GM19099 (cell line): ENCODE measurements around the gene BAG5.

ENCODE experiments used
- POLR2A ChIP-seq: IDR thresholded peaks from 3 replicates; pipeline ENCODE4 v1.6.1; 2011; ENCODE audit warnings: low read depth; ENCODE audit not compliant: insufficient read length; ENCODE audit errors: extremely low read depth

BAG5 gene

GRCh38 chr14:103552011-103552845, 10.2 kb downstream of the BAG5 start:
- TF ChIP-seq POLR2A = no peak

- no peak for TF ChIP-seq POLR2A
These were observed 11.1 kb downstream of the BAG5 start for GRCh38 chr14:103551338-103551762.

DNA sequence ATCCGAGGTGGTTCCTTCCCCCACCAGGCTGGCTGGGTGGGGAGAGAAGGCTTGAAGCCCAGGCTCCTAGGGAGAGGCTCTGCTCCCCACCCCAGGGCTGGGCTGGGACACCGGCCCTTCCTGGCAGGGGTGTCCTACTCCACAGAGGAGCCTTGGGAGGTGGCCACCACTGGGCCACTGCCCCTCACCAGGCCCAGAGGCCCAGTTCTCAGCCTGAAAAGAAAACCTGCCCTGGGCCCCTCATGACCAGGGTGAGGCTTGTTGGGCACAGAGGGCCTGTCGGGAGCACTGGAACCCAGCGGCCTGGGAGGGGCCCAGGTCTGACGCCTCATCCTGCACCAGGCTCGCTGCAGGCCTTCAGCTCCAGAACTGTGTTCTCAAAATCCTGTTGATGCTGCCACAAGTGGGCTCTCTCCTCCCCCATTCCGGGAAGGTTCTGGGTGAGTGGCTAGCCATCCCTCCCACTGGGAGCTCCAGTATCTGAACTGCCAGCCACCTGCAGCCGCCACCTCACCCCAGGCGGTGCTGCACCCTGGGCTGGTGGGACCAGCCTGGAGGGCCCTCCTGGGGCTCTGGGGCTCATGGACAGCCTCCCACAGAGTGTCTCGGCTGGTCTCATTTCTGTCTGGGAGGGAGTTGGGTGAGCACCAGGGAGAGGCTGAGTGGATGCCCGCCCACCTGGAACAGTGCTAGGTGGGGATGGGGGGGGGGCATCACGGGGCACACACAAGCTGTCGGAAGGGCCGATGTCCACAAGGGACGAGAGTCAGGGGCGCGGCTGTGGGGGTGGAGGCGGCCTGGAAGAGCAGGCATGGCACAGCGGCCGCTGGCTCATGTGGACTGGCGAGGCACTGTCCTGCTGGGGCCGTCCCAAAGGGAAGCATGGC, 11.8 kb downstream of the BAG5 start:
- no peak for TF ChIP-seq POLR2A

GRCh38 chr14:103549361-103550311, 12.8 kb downstream of the BAG5 start:
- TF ChIP-seq POLR2A = no peak

- no peak for TF ChIP-seq POLR2A
These were observed 13.8 kb downstream of the BAG5 start for GRCh38 chr14:103548463-103549351.

- TF ChIP-seq POLR2A = no peak
These were observed 14.5 kb downstream of the BAG5 start for GRCh38 chr14:103547941-103548462.

- no peak for TF ChIP-seq POLR2A
These were observed 15.0 kb downstream of the BAG5 start for GRCh38 chr14:103547455-103547940.

DNA sequence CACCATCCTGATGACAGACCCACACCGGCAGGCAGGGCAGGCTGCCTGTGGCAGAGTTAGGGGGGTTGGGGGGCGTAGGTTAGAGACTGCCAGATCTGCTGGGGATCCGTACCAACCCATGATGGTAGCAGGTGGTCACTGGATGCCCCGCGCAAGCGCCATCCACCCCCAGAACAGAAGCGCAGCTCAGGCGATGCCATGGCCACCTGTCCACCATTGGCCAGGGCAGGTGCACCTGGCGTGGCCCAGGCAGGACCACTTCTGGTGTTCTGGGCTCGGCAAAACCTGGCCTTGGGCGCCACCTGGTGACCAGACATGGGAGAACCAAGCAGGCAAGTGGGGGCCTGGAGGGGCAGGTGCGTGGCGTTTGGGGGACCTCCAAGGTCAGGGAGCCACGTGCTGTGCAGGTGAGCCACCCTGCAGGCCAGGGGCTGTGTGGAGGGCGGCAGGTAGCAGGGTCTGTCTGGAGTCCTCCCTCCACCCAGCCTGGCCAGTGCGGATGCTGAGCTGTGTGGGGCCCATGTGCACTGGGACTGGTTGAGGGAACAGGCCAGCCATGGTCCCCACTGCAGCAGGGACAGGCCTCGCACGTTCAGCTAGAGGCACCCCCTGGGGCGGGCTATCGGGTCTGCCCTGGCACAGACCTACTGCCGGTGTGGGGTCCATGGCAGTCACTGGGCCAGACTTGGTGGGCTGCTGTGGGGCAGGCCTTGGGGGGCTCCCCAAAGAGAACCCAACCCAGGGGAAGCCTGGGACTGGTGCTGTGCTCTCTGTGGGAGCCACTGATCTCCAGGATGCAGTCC, 15.6 kb downstream of the BAG5 start:
- TF ChIP-seq POLR2A = no peak

- no peak for TF ChIP-seq POLR2A
These were observed 16.4 kb downstream of the BAG5 start for GRCh38 chr14:103545915-103546651.

- TF ChIP-seq POLR2A = no peak
These were observed 17.1 kb downstream of the BAG5 start for GRCh38 chr14:103545219-103545914.
